NOMO-1 treated with DMSO at 0.1 percent for 48 hours (cell line): ENCODE data around the gene DNMT1.
A peak's percentile ranks its signal among the peaks of the same experiment; 100 is the strongest.

Source experiments
- DNase-seq: peaks from one replicate; lab custom pipeline; 2025; ENCODE audit not compliant: unreplicated experiment; lab: John Stamatoyannopoulos, UW

DNMT1 gene

GRCh38 chr19:10100163-10100785, 94.5 kb downstream of the DNMT1 start:
- DNase-seq: no peak

GRCh38 chr19:10096615-10096963, 98.2 kb downstream of the DNMT1 start:
- no peak for DNase-seq

GRCh38 chr19:10095948-10096614, 98.7 kb downstream of the DNMT1 start:
- peak; percentile 77 for DNase-seq

GRCh38 chr19:10095622-10095947, 99.2 kb downstream of the DNMT1 start:
- DNase-seq: no peak

GRCh38 chr19:10093295-10094186, 101.2 kb downstream of the DNMT1 start:
- no peak for DNase-seq

- no peak for DNase-seq
These were observed 102.0 kb downstream of the DNMT1 start for GRCh38 chr19:10092648-10093294.

- no peak for DNase-seq
These were observed 102.7 kb downstream of the DNMT1 start for GRCh38 chr19:10091895-10092641.

- DNase-seq: no peak
These were observed 103.4 kb downstream of the DNMT1 start for GRCh38 chr19:10091370-10091687.

- DNase-seq: no peak
These were observed 104.9 kb downstream of the DNMT1 start for GRCh38 chr19:10089801-10090375.

GRCh38 chr19:10088949-10089554, 105.7 kb downstream of the DNMT1 start:
- DNase-seq: no peak

- DNase-seq: no peak
These were observed 107.3 kb downstream of the DNMT1 start for GRCh38 chr19:10087296-10088061.

GRCh38 chr19:10086591-10087192, 108.1 kb downstream of the DNMT1 start:
- DNase-seq: no peak

GRCh38 chr19:10085641-10086590, 108.8 kb downstream of the DNMT1 start, which contains the start of gene SHFL:
TSS of gene SHFL (plus strand) at chr19:10086317. CDS start at chr19:10086428, 111 bp downstream.
- peak; percentile 55 for DNase-seq

- no peak for DNase-seq
These were observed 110.0 kb downstream of the DNMT1 start for GRCh38 chr19:10084803-10085202.

- DNase-seq: no peak
These were observed 110.8 kb downstream of the DNMT1 start for GRCh38 chr19:10083911-10084310.
